ENCODE measurements around the gene EEF1AKMT4. TPM values are rescaled to one million over a fixed set of nuclear protein-coding genes. Genes with fewer than 3 reads are reported as not detected.
A peak's percentile ranks its signal among the peaks of the same experiment; 100 is the strongest.

The EEF1AKMT4 gene
- total RNA-seq, 1 donor from 2014 or later: 7.2 TPM

- peaks cover 12% of the 10 kb centered on the region for H3K4me1 Mint-ChIP-seq (ENCODE audit: low read depth, unreplicated experiment)
- no peak overlapping the region for H3K4me3 ChIP-seq (ENCODE audit: insufficient read depth, low read depth, low read length)
- H3K27me3 Mint-ChIP-seq (ENCODE audit: low read depth, unreplicated experiment): peaks cover 23% of the 10 kb centered on the region
- no peak overlapping the region for H3K9ac ChIP-seq (ENCODE audit: low read length)
- H3K4me1 ChIP-seq (ENCODE audit: insufficient read depth, low read length): peaks cover 15% of the 10 kb centered on the region
- no peak overlapping the region for H2AFZ ChIP-seq (ENCODE audit: low read depth, low read length)
- peaks cover 9% of the 10 kb centered on the region for H3K36me3 ChIP-seq (ENCODE audit: insufficient read depth, low read length)
- no peaks in the 10 kb centered on the region for H3K9me3 ChIP-seq (ENCODE audit: insufficient read depth, low read depth, low read length)
- peaks cover 27% of the 10 kb centered on the region for H3K79me2 ChIP-seq (ENCODE audit: insufficient read depth, low read length)
- TF ChIP-seq CTCF (IDR thresholded peaks at IDR 0.05; ENCODE audit: insufficient read depth, low read depth, low read length) (no peak), EZH2 (IDR thresholded peaks at IDR 0.05; ENCODE audit: insufficient read depth, low read length) (no peak)
- H3K27ac Mint-ChIP-seq (ENCODE audit: unreplicated experiment): no peak overlapping the region
- H3K4me2 ChIP-seq (ENCODE audit: low read length): no peak overlapping the region
- peaks cover 22% of the 10 kb centered on the region for H4K20me1 ChIP-seq (ENCODE audit: insufficient read depth, low read length)
- peaks cover 2% of the 10 kb centered on the region for H3K27me3 ChIP-seq (ENCODE audit: insufficient read depth, low read length)
- H3K36me3 Mint-ChIP-seq (ENCODE audit: low read depth, unreplicated experiment): peaks cover 4% of the 10 kb centered on the region
- no peak overlapping the region for H3K27ac ChIP-seq (ENCODE audit: low read depth, low read length)
- H3K9me3 Mint-ChIP-seq (ENCODE audit: unreplicated experiment): peaks cover 2% of the 10 kb centered on the region
- no peak for DNase-seq (ENCODE audit: low read depth)
- no peak overlapping the region for H3K4me3 Mint-ChIP-seq (ENCODE audit: unreplicated experiment)
- no peak for FAIRE-seq
Observed at GRCh38 chr3:184296616-184297015, 47.1 kb downstream of the EEF1AKMT4 start.

GRCh38 chr3:184298759-184299487 is 49.5 kb downstream of the EEF1AKMT4 start, which contains the start of gene PSMD2:
Gene PSMD2, plus strand, starts transcription at chr3:184299241. Its CDS starts 26 bp downstream, at chr3:184299267.
- Histone ChIP-seq H3K9me3 (ENCODE audit: insufficient read depth, low read depth, low read length) (no peaks in the 10 kb centered on the region), H3K4me1 (ENCODE audit: insufficient read depth, low read length) (peaks cover 18% of the 10 kb centered on the region), H3K4me2 (ENCODE audit: low read length) (peak within 1 kb of the TSS; percentile 86), H3K36me3 (ENCODE audit: insufficient read depth, low read length) (peaks cover 32% of the 10 kb centered on the region), H3K9ac (ENCODE audit: low read length) (peak within 1 kb of the TSS; percentile 97), H2AFZ (ENCODE audit: low read depth, low read length) (peak within 1 kb of the TSS; percentile 86), H3K27me3 (ENCODE audit: insufficient read depth, low read length) (peaks cover 2% of the 10 kb centered on the region), H3K4me3 (ENCODE audit: insufficient read depth, low read depth, low read length) (peak within 1 kb of the TSS; percentile 92), H3K79me2 (ENCODE audit: insufficient read depth, low read length) (peaks cover 50% of the 10 kb centered on the region), H3K27ac (ENCODE audit: low read depth, low read length) (peak within 1 kb of the TSS; percentile 86), H4K20me1 (ENCODE audit: insufficient read depth, low read length) (peaks cover 45% of the 10 kb centered on the region)
- DNase-seq (ENCODE audit: low read depth) (peak; percentile 84), FAIRE-seq (no peak)
- Mint-ChIP-seq H3K36me3 (ENCODE audit: low read depth, unreplicated experiment) (peaks cover 22% of the 10 kb centered on the region), H3K4me3 (ENCODE audit: unreplicated experiment) (peak within 1 kb of the TSS; percentile 95), H3K27me3 (ENCODE audit: low read depth, unreplicated experiment) (peaks cover 13% of the 10 kb centered on the region), H3K9me3 (ENCODE audit: unreplicated experiment) (peaks cover 2% of the 10 kb centered on the region), H3K27ac (ENCODE audit: unreplicated experiment) (peak within 1 kb of the TSS; percentile 89), H3K4me1 (ENCODE audit: low read depth, unreplicated experiment) (peaks cover 20% of the 10 kb centered on the region)
- TF ChIP-seq CTCF (IDR thresholded peaks at IDR 0.05; ENCODE audit: insufficient read depth, low read depth, low read length) (no peak), EZH2 (IDR thresholded peaks at IDR 0.05; ENCODE audit: insufficient read depth, low read length) (no peak)

Measured in astrocyte (in vitro differentiated cells and primary cell).